ENCODE measurements around the gene ATOH1.

The ATOH1 gene, protein sequence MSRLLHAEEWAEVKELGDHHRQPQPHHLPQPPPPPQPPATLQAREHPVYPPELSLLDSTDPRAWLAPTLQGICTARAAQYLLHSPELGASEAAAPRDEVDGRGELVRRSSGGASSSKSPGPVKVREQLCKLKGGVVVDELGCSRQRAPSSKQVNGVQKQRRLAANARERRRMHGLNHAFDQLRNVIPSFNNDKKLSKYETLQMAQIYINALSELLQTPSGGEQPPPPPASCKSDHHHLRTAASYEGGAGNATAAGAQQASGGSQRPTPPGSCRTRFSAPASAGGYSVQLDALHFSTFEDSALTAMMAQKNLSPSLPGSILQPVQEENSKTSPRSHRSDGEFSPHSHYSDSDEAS

DNA sequence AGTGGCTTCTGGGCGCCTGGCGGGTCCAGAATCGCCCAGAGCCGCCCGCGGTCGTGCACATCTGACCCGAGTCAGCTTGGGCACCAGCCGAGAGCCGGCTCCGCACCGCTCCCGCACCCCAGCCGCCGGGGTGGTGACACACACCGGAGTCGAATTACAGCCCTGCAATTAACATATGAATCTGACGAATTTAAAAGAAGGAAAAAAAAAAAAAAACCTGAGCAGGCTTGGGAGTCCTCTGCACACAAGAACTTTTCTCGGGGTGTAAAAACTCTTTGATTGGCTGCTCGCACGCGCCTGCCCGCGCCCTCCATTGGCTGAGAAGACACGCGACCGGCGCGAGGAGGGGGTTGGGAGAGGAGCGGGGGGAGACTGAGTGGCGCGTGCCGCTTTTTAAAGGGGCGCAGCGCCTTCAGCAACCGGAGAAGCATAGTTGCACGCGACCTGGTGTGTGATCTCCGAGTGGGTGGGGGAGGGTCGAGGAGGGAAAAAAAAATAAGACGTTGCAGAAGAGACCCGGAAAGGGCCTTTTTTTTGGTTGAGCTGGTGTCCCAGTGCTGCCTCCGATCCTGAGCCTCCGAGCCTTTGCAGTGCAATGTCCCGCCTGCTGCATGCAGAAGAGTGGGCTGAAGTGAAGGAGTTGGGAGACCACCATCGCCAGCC is at the start of gene ATOH1:
ATOH1 (plus strand) TSS at position 422 of the 663 bp plus-strand sequence; CDS start at position 596, 174 bp downstream.
- H3K4me3 ChIP-seq (ENCODE audit: low read depth in 1 of 2, low read length in 1 of 2), result no peak within 1 kb of the TSS
- no peak within 1 kb of the TSS for H3K27ac ChIP-seq
- H3K36me3 ChIP-seq, result no peaks in the 10 kb centered on the region
- TF ChIP-seq, protein P1, sequence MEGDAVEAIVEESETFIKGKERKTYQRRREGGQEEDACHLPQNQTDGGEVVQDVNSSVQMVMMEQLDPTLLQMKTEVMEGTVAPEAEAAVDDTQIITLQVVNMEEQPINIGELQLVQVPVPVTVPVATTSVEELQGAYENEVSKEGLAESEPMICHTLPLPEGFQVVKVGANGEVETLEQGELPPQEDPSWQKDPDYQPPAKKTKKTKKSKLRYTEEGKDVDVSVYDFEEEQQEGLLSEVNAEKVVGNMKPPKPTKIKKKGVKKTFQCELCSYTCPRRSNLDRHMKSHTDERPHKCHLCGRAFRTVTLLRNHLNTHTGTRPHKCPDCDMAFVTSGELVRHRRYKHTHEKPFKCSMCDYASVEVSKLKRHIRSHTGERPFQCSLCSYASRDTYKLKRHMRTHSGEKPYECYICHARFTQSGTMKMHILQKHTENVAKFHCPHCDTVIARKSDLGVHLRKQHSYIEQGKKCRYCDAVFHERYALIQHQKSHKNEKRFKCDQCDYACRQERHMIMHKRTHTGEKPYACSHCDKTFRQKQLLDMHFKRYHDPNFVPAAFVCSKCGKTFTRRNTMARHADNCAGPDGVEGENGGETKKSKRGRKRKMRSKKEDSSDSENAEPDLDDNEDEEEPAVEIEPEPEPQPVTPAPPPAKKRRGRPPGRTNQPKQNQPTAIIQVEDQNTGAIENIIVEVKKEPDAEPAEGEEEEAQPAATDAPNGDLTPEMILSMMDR (IDR thresholded peaks at IDR 0.05), result no peak
- no peaks in the 10 kb centered on the region for H3K4me1 ChIP-seq (ENCODE audit: control insufficient read depth in 1 of 2, insufficient read depth in 1 of 2, low read depth in 1 of 2, low read length in 1 of 2)
- no peaks in the 10 kb centered on the region for H3K9me3 ChIP-seq
- peaks cover 95% of the 10 kb centered on the region for H3K27me3 ChIP-seq

DNA sequence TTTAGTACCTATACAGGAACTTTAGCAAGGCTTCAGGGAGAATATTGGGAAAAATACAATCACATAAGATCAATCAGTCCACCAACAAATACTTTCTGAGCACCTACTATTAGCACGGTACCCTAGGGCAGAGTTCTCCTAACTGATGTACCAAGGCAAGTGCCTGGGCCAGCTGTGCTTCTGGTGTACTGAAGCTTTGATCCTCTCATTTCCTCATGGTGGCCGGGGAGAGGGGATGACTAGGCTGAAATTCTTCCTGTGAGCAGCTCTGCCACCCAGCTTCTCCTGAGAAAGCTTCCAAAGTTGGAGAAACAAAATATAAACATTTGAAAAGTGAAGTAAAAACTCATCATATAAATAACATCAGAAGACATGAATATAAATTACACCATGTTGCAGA is 49.3 kb upstream of the ATOH1 start:
- H3K4me3 ChIP-seq (ENCODE audit: low read depth in 1 of 2, low read length in 1 of 2), result no peak overlapping the region
- H3K27ac ChIP-seq, result no peak overlapping the region
- TF ChIP-seq, protein P1 (IDR thresholded peaks at IDR 0.05), result no peak
- no peaks in the 10 kb centered on the region for H3K27me3 ChIP-seq
- no peaks in the 10 kb centered on the region for H3K4me1 ChIP-seq (ENCODE audit: control insufficient read depth in 1 of 2, insufficient read depth in 1 of 2, low read depth in 1 of 2, low read length in 1 of 2)
- H3K9me3 ChIP-seq, result no peaks in the 10 kb centered on the region
- H3K36me3 ChIP-seq, result no peaks in the 10 kb centered on the region

GRCh38 chr4:93780080-93780479 is 48.5 kb upstream of the ATOH1 start:
- H3K9me3 ChIP-seq, result no peaks in the 10 kb centered on the region
- no peaks in the 10 kb centered on the region for H3K27me3 ChIP-seq
- TF ChIP-seq, protein P1 (IDR thresholded peaks at IDR 0.05), result no peak
- H3K27ac ChIP-seq, result no peak overlapping the region
- no peaks in the 10 kb centered on the region for H3K36me3 ChIP-seq
- no peak overlapping the region for H3K4me3 ChIP-seq (ENCODE audit: low read depth in 1 of 2, low read length in 1 of 2)
- no peaks in the 10 kb centered on the region for H3K4me1 ChIP-seq (ENCODE audit: control insufficient read depth in 1 of 2, insufficient read depth in 1 of 2, low read depth in 1 of 2, low read length in 1 of 2)

DNA sequence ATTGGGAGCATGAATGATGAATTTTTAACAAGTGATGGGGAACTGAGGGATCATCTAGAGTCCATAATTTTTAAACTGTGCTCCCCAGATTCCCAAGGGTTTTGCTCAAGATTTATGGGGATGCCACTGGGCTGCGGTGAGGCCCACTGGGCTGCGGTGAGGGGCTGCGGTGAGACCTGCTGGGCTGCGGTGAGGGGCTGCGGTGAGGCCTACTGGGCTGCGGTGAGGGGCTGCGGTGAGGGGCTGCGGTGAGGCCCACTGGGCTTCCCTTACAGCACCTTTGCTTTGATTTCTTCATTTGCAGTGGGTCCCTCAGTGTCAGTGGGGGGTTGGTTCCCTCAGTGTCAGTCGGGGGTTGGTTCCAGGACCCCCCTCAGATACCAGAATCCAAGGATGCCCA is 47.4 kb upstream of the ATOH1 start:
- no peaks in the 10 kb centered on the region for H3K9me3 ChIP-seq
- no peak overlapping the region for H3K4me3 ChIP-seq (ENCODE audit: low read depth in 1 of 2, low read length in 1 of 2)
- H3K27me3 ChIP-seq, result no peaks in the 10 kb centered on the region
- no peak overlapping the region for H3K27ac ChIP-seq
- H3K36me3 ChIP-seq, result no peaks in the 10 kb centered on the region
- H3K4me1 ChIP-seq (ENCODE audit: control insufficient read depth in 1 of 2, insufficient read depth in 1 of 2, low read depth in 1 of 2, low read length in 1 of 2), result no peaks in the 10 kb centered on the region
- TF ChIP-seq, protein P1 (IDR thresholded peaks at IDR 0.05), result no peak

DNA sequence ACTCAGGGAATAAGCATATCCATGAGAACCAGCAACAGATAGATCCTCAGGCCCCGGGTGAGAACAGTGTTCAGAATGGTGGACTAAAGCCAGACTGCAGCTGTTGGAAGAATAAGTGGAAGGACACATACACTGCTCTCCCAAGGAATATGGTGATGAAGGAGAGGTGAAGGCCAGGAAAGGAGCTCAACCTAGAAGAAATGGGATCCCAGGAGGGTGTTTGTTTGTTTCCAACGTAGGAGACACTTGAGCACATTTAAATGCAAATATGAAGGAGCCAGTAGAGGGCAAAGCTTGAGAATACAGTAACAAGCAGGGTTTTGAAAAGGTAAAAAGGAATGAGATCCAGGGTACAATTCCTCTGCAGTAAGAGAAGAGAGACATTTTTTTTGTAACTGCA is 42.4 kb upstream of the ATOH1 start:
- Histone ChIP-seq H3K27me3 (no peaks in the 10 kb centered on the region), H3K9me3 (no peaks in the 10 kb centered on the region), H3K4me1 (ENCODE audit: control insufficient read depth in 1 of 2, insufficient read depth in 1 of 2, low read depth in 1 of 2, low read length in 1 of 2) (no peaks in the 10 kb centered on the region), H3K4me3 (ENCODE audit: low read depth in 1 of 2, low read length in 1 of 2) (no peak overlapping the region), H3K36me3 (no peaks in the 10 kb centered on the region), H3K27ac (no peak overlapping the region)
- TF ChIP-seq, protein P1 (IDR thresholded peaks at IDR 0.05), result no peak

All from neutrophil (primary cell).